ENCODE measurements around the gene KXD1.

The KXD1 gene

GRCh38 chr19:18603255-18603957, 45.7 kb downstream of the KXD1 start:
- peak; percentile 33 for TF ChIP-seq CTCF (IDR thresholded peaks at IDR 0.05; ENCODE audit: low read length, missing control alignments)
- peak; percentile 25 for DNase-seq (ENCODE audit: low read depth)
- no peak overlapping the region for H3K4me3 ChIP-seq (replicated peaks; ENCODE audit: low read depth, low read length)

GRCh38 chr19:18603958-18604819, 46.5 kb downstream of the KXD1 start:
- no peak for TF ChIP-seq CTCF (IDR thresholded peaks at IDR 0.05; ENCODE audit: low read length, missing control alignments)
- no peak for DNase-seq (ENCODE audit: low read depth)
- H3K4me3 ChIP-seq (replicated peaks; ENCODE audit: low read depth, low read length) = no peak overlapping the region

- no peak for TF ChIP-seq CTCF (IDR thresholded peaks at IDR 0.05; ENCODE audit: low read length, missing control alignments)
- no peak for DNase-seq (ENCODE audit: low read depth)
- no peak overlapping the region for H3K4me3 ChIP-seq (replicated peaks; ENCODE audit: low read depth, low read length)
Observed at GRCh38 chr19:18604820-18605159, 47.1 kb downstream of the KXD1 start.

GRCh38 chr19:18605196-18605545, 47.5 kb downstream of the KXD1 start:
- no peak overlapping the region for H3K4me3 ChIP-seq (replicated peaks; ENCODE audit: low read depth, low read length)

GRCh38 chr19:18605546-18606280, 48.0 kb downstream of the KXD1 start:
- no peak for DNase-seq (ENCODE audit: low read depth)
- H3K4me3 ChIP-seq (replicated peaks; ENCODE audit: low read depth, low read length) = no peak overlapping the region
- TF ChIP-seq CTCF (IDR thresholded peaks at IDR 0.05; ENCODE audit: low read length, missing control alignments) = no peak

More at GRCh38 chr19:18605196-18605545, 47.5 kb downstream of the KXD1 start:
- DNase-seq (ENCODE audit: low read depth) = no peak
- no peak for TF ChIP-seq CTCF (IDR thresholded peaks at IDR 0.05; ENCODE audit: low read length, missing control alignments)

- no peak for DNase-seq (ENCODE audit: low read depth)
- no peak for TF ChIP-seq CTCF (IDR thresholded peaks at IDR 0.05; ENCODE audit: low read length, missing control alignments)
- H3K4me3 ChIP-seq (replicated peaks; ENCODE audit: low read depth, low read length) = no peak within 1 kb of the TSS
Observed at GRCh38 chr19:18606281-18607225, 48.9 kb downstream of the KXD1 start, which contains the start of gene CRLF1. Gene CRLF1, minus strand, starts transcription at chr19:18606799. Its CDS starts 143 bp downstream, at chr19:18606656.
